Neural cell (in vitro differentiated cells): Measurements from ENCODE around the gene PPM1L. TPM values are rescaled to one million over a fixed set of nuclear protein-coding genes. Genes with fewer than 3 reads are reported as not detected.

Experiments
- H2AFZ ChIP-seq: fragments of 200-600, 300-800 bp; sonication (generic), shearing (Covaris generic); 2 replicates; pipeline ENCODE4 v1.6.0; 2014; ENCODE audit warnings: low read depth, mild to moderate bottlenecking, antibody characterized with exemption, low read length, moderate library complexity
- H3F3A ChIP-seq: fragments of 200-600 bp; shearing (Covaris generic); 2 replicates; pipeline ENCODE4 v1.6.1; 2016; ENCODE audit warnings: mild to moderate bottlenecking, moderate library complexity, mixed read lengths, antibody characterized with exemption, low read length; ENCODE audit not compliant: insufficient read depth, poor library complexity, severe bottlenecking
- H3K27ac ChIP-seq: fragments of 200-600, 300-800 bp; sonication (generic), shearing (Covaris generic); 2 replicates; pipeline ENCODE4 v1.5.1; 2014; ENCODE audit warnings: mild to moderate bottlenecking, low read length, moderate library complexity
- H3K27me3 ChIP-seq: fragments of 300-800, 200-600 bp; sonication (generic), shearing (Covaris generic); 2 replicates; pipeline ENCODE4 v1.6.0; 2014; ENCODE audit warnings: mild to moderate bottlenecking, low read depth, low read length, moderate library complexity; ENCODE audit not compliant: insufficient read depth
- H3K36me3 ChIP-seq: fragments of 300-800, 200-600 bp; sonication (generic), shearing (Covaris generic); 2 replicates; pipeline ENCODE4 v1.5.1; 2014; ENCODE audit warnings: mild to moderate bottlenecking, antibody characterized with exemption, low read length, moderate library complexity; ENCODE audit not compliant: insufficient read depth
- H3K4me2 ChIP-seq: fragments of 300-800, 200-600 bp; sonication (generic), shearing (Covaris generic); 2 replicates; pipeline ENCODE4 v1.6.0; 2014; ENCODE audit warnings: mild to moderate bottlenecking, low read length
- H3K4me3 ChIP-seq: fragments of 300-800, 200-600 bp; sonication (generic), shearing (Covaris generic); 2 replicates; pipeline ENCODE4 v1.5.1; 2014; ENCODE audit warnings: mild to moderate bottlenecking, low read length, moderate library complexity
- H3K79me2 ChIP-seq: fragments of 200-600 bp; shearing (Covaris generic); replicated peaks from 2 replicates; pipeline ENCODE4 v1.6.0; 2014; ENCODE audit warnings: mild to moderate bottlenecking, low read length, moderate library complexity; ENCODE audit not compliant: insufficient read depth
- H3K9ac ChIP-seq: fragments of 300-800, 200-600 bp; sonication (generic), shearing (Covaris generic); 2 replicates; pipeline ENCODE4 v1.6.1; 2016; ENCODE audit warnings: mild to moderate bottlenecking, low read length, mixed read lengths
- H3K9me2 ChIP-seq: fragments of 200-600 bp; shearing (Covaris generic); 2 replicates; pipeline ENCODE4 v1.6.1; 2016; ENCODE audit warnings: mild to moderate bottlenecking, low read length, mixed read lengths; ENCODE audit not compliant: insufficient read depth
- H3K9me3 ChIP-seq: fragments of 200-600, 300-800 bp; sonication (generic), shearing (Covaris generic); 2 replicates; pipeline ENCODE4 v1.6.1; 2016; ENCODE audit warnings: mild to moderate bottlenecking, mixed run types, low read length, moderate library complexity, mixed read lengths
- H4K20me1 ChIP-seq: fragments of 200-600 bp; shearing (Covaris generic); 2 replicates; pipeline ENCODE4 v1.6.1; 2016; ENCODE audit warnings: mild to moderate bottlenecking, mixed run types; ENCODE audit not compliant: insufficient read depth
- EP300 ChIP-seq: fragments of 450-650 bp; conservative IDR thresholded peaks from 2 replicates; pipeline ENCODE4 v1.6.1; 2014; ENCODE audit warnings: antibody characterized with exemption, mild to moderate bottlenecking, moderate library complexity; ENCODE audit not compliant: poor library complexity, severe bottlenecking
- EZH2 ChIP-seq: fragments of 200-600, 300-800 bp; shearing (Covaris generic), sonication (generic); IDR thresholded peaks from 2 replicates; pipeline ENCODE4 v1.6.1; 2014; ENCODE audit warnings: antibody characterized with exemption, low read length, borderline replicate concordance, mild to moderate bottlenecking; ENCODE audit not compliant: insufficient read depth, poor library complexity, severe bottlenecking
- MXI1 ChIP-seq: fragments of 450-650 bp; conservative IDR thresholded peaks from 2 replicates; pipeline ENCODE4 v1.6.1; 2014; ENCODE audit warnings: antibody characterized with exemption, mild to moderate bottlenecking; ENCODE audit not compliant: poor library complexity, severe bottlenecking
- POLR2AphosphoS5 ChIP-seq: IDR thresholded peaks from 2 replicates; pipeline ENCODE4 v1.6.1; 2012
- RAD21 ChIP-seq: fragments of 450-650 bp; conservative IDR thresholded peaks from 2 replicates; pipeline ENCODE4 v1.6.1; 2014; ENCODE audit warnings: antibody characterized with exemption, mild to moderate bottlenecking, moderate library complexity
- SMC3 ChIP-seq: fragments of 450-650 bp; conservative IDR thresholded peaks from 2 replicates; pipeline ENCODE4 v1.6.1; 2014; ENCODE audit warnings: antibody characterized with exemption, mild to moderate bottlenecking, moderate library complexity; ENCODE audit not compliant: poor library complexity
- TAF1 ChIP-seq: IDR thresholded peaks from 2 replicates; pipeline ENCODE4 v1.6.1; 2012; ENCODE audit warnings: low read depth
- polyA plus RNA-seq: library from polyadenylated mRNA; depleted of rRNA; stranded (reverse); fragments of >200 nt; gene quantifications from 2 replicates; pipeline ENCODE4 v1.2.3, GENCODE V29; 2014
- TF ChIP-seq, protein P1 (sequence below): fragments of 450-650 bp; IDR thresholded peaks from 2 replicates; pipeline ENCODE4 v1.5.1; 2014; ENCODE audit warnings: antibody characterized with exemption, mild to moderate bottlenecking, moderate library complexity; ENCODE audit not compliant: poor library complexity, severe bottlenecking
- TF ChIP-seq, protein P2 (sequence below): IDR thresholded peaks from 2 replicates; pipeline ENCODE4 v1.6.1; 2012; ENCODE audit warnings: borderline replicate concordance

Gene PPM1L
- polyA plus RNA-seq, 1 donor from 2014 or later = 24.9 TPM

DNA sequence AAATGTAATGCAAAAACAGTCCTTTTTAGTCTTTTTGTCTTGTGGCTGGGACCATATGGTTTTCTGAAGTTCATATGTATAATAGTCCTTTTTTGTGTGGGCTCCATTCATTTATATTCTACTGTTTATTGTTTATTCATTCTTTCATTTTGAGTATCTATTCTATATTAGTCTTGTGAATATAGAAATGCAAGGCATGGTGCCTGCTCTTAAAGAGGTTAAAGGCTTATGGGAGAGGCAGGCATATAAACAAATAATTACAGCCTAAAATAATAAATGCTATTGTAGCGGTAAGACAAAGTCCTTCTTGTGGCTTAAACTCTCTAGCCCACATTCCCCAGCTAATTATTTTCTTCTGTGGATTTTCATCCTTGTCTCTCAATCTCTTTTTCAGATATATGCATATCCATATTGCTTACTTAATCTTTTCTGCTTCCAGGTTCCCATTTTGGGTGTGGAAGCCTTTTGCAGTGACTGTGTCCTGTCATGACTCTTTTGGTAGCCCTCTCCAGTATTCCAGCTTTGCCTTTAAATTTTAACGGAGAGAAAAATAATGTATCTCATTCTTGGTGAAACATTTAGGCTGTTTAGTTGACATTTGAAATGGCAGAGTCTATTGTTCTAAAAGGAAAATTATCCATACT, 101.6 kb downstream of the PPM1L start:
- Histone ChIP-seq H3K4me2 (no peak overlapping the region), H3K9me2 (no peaks in the 10 kb centered on the region), H3K4me3 (no peak overlapping the region), H3K79me2 (no peaks in the 10 kb centered on the region), H3K27ac (no peak overlapping the region), H3K27me3 (no peaks in the 10 kb centered on the region), H2AFZ (no peak overlapping the region), H4K20me1 (no peaks in the 10 kb centered on the region), H3K9me3 (no peaks in the 10 kb centered on the region), H3F3A (no peaks in the 10 kb centered on the region), H3K36me3 (no peaks in the 10 kb centered on the region), H3K9ac (no peak overlapping the region)
- TF ChIP-seq EZH2 = no peak
- TF ChIP-seq TAF1 = no peak
- TF ChIP-seq, protein P1, sequence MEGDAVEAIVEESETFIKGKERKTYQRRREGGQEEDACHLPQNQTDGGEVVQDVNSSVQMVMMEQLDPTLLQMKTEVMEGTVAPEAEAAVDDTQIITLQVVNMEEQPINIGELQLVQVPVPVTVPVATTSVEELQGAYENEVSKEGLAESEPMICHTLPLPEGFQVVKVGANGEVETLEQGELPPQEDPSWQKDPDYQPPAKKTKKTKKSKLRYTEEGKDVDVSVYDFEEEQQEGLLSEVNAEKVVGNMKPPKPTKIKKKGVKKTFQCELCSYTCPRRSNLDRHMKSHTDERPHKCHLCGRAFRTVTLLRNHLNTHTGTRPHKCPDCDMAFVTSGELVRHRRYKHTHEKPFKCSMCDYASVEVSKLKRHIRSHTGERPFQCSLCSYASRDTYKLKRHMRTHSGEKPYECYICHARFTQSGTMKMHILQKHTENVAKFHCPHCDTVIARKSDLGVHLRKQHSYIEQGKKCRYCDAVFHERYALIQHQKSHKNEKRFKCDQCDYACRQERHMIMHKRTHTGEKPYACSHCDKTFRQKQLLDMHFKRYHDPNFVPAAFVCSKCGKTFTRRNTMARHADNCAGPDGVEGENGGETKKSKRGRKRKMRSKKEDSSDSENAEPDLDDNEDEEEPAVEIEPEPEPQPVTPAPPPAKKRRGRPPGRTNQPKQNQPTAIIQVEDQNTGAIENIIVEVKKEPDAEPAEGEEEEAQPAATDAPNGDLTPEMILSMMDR = no peak
- TF ChIP-seq, protein P2, sequence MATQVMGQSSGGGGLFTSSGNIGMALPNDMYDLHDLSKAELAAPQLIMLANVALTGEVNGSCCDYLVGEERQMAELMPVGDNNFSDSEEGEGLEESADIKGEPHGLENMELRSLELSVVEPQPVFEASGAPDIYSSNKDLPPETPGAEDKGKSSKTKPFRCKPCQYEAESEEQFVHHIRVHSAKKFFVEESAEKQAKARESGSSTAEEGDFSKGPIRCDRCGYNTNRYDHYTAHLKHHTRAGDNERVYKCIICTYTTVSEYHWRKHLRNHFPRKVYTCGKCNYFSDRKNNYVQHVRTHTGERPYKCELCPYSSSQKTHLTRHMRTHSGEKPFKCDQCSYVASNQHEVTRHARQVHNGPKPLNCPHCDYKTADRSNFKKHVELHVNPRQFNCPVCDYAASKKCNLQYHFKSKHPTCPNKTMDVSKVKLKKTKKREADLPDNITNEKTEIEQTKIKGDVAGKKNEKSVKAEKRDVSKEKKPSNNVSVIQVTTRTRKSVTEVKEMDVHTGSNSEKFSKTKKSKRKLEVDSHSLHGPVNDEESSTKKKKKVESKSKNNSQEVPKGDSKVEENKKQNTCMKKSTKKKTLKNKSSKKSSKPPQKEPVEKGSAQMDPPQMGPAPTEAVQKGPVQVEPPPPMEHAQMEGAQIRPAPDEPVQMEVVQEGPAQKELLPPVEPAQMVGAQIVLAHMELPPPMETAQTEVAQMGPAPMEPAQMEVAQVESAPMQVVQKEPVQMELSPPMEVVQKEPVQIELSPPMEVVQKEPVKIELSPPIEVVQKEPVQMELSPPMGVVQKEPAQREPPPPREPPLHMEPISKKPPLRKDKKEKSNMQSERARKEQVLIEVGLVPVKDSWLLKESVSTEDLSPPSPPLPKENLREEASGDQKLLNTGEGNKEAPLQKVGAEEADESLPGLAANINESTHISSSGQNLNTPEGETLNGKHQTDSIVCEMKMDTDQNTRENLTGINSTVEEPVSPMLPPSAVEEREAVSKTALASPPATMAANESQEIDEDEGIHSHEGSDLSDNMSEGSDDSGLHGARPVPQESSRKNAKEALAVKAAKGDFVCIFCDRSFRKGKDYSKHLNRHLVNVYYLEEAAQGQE = no peak
- no peak for TF ChIP-seq MXI1
- TF ChIP-seq RAD21 = no peak
- TF ChIP-seq SMC3 = no peak
- TF ChIP-seq EP300 = no peak
- TF ChIP-seq POLR2AphosphoS5 = no peak

DNA sequence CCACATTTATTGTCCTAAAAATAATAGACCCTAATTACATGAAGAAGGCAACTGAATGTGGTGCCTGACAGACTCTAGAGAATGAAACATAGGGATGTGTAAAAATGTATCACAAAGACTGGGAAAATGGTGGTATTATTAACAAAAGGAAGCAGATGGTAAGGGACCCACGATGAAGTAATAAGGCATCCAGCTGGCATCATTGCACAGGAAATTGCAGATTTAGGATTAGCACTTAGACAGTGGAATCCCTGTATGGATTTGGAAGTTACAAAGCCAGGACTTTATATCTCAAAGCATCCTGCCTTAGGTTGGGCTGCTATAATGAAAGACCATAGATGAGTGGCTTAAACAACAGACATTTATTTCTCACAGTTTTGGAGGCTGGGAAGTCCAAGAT, 104.3 kb downstream of the PPM1L start:
- Histone ChIP-seq H3F3A (no peaks in the 10 kb centered on the region), H3K9me3 (no peaks in the 10 kb centered on the region), H3K36me3 (no peaks in the 10 kb centered on the region), H3K4me2 (no peak overlapping the region), H3K79me2 (no peaks in the 10 kb centered on the region), H3K27me3 (no peaks in the 10 kb centered on the region), H4K20me1 (no peaks in the 10 kb centered on the region), H3K9ac (no peak overlapping the region), H2AFZ (no peak overlapping the region), H3K9me2 (no peaks in the 10 kb centered on the region), H3K27ac (no peak overlapping the region), H3K4me3 (no peak overlapping the region)
- TF ChIP-seq SMC3 (no peak), TAF1 (no peak), RAD21 (no peak), EP300 (no peak), EZH2 (no peak), MXI1 (no peak), POLR2AphosphoS5 (no peak)
- TF ChIP-seq, protein P2 = no peak
